NCI-H2107 treated with DMSO at 0.1 percent for 48 hours (cell line): ENCODE data around the gene ATP7B.
"Not testable (repeated sequence)": the region's sequence is repeated elsewhere in the genome, so short reads cannot be mapped to it uniquely, and the experiment has no call there.

Experiments used
- DNase-seq: peaks from one replicate; lab custom pipeline; 2025; ENCODE audit not compliant: unreplicated experiment; lab: John Stamatoyannopoulos, UW

ATP7B gene

GRCh38 chr13:52006523-52007245, 4.6 kb downstream of the ATP7B start:
- DNase-seq: no peak

GRCh38 chr13:52005841-52006522, 5.3 kb downstream of the ATP7B start:
- no peak for DNase-seq

- no peak for DNase-seq
Observed at GRCh38 chr13:52004511-52005170, 6.6 kb downstream of the ATP7B start.

- peak; percentile 15 for DNase-seq
Observed at GRCh38 chr13:52003541-52003940, 7.7 kb downstream of the ATP7B start.

GRCh38 chr13:52002361-52002760, 8.9 kb downstream of the ATP7B start:
- no peak for DNase-seq

GRCh38 chr13:52001120-52001731, 10.0 kb downstream of the ATP7B start:
- DNase-seq: peak; percentile 49

GRCh38 chr13:51999921-52000320, 11.3 kb downstream of the ATP7B start:
- DNase-seq: no peak

GRCh38 chr13:51999510-51999911, 11.7 kb downstream of the ATP7B start:
- no peak for DNase-seq

GRCh38 chr13:51998723-51999509, 12.3 kb downstream of the ATP7B start:
- peak; percentile 33 for DNase-seq

GRCh38 chr13:51997641-51998330, 13.5 kb downstream of the ATP7B start:
- DNase-seq: no peak

- no peak for DNase-seq
Observed at GRCh38 chr13:51997186-51997585, 14.1 kb downstream of the ATP7B start.

GRCh38 chr13:51996641-51997040, 14.6 kb downstream of the ATP7B start:
- DNase-seq: no peak

- peak; percentile 73 for DNase-seq
Observed at GRCh38 chr13:51995677-51996551, 15.3 kb downstream of the ATP7B start.

- no peak for DNase-seq
Observed at GRCh38 chr13:51993713-51994112, 17.5 kb downstream of the ATP7B start.

- DNase-seq: no peak
Observed at GRCh38 chr13:51988988-51989618, 22.1 kb downstream of the ATP7B start.

GRCh38 chr13:51984904-51985303, 26.3 kb downstream of the ATP7B start:
- DNase-seq: not testable (repeated sequence)

- not testable (repeated sequence) for DNase-seq
Observed at GRCh38 chr13:51983292-51983691, 28.0 kb downstream of the ATP7B start.

GRCh38 chr13:51981355-51981754, 29.9 kb downstream of the ATP7B start:
- no peak for DNase-seq

- no peak for DNase-seq
Observed at GRCh38 chr13:51980908-51981307, 30.3 kb downstream of the ATP7B start.
